Neural progenitor cell (in vitro differentiated cells): ENCODE measurements around the gene WDTC1. TPM values are rescaled to one million over a fixed set of nuclear protein-coding genes. Genes with fewer than 3 reads are reported as not detected.

Experiments used
- DNase-seq: peaks from one replicate; pipeline ENCODE4 v3.0.0-alpha.2; 2016; ENCODE audit warnings: low spot score
- H2AFZ ChIP-seq: fragments of 200-600 bp; sonication (generic); replicated peaks from 2 replicates; pipeline ENCODE4 v1.6.1; 2016; ENCODE audit warnings: antibody characterized with exemption
- H3F3A ChIP-seq: fragments of 200-600 bp; sonication (generic); 2 replicates; pipeline ENCODE4 v1.6.1; 2016; ENCODE audit warnings: antibody characterized with exemption, low read depth
- H3K27ac ChIP-seq: fragments of 200-600 bp; sonication (generic); 2 replicates; pipeline ENCODE4 v1.5.1; 2016; ENCODE audit warnings: mild to moderate bottlenecking
- H3K27me3 ChIP-seq: fragments of 200-600 bp; sonication (generic); 2 replicates; pipeline ENCODE4 v1.6.1; 2016; ENCODE audit warnings: mild to moderate bottlenecking, moderate library complexity
- H3K36me3 ChIP-seq: fragments of 200-600 bp; sonication (generic); 2 replicates; pipeline ENCODE4 v1.5.1; 2016
- H3K4me1 ChIP-seq: fragments of 200-600 bp; sonication (generic); 2 replicates; pipeline ENCODE4 v1.6.1; 2016; ENCODE audit warnings: mixed run types
- H3K4me2 ChIP-seq: fragments of 200-600 bp; sonication (generic); 2 replicates; pipeline ENCODE4 v1.6.1; 2016
- H3K4me3 ChIP-seq: fragments of 200-600 bp; sonication (generic); 2 replicates; pipeline ENCODE4 v1.5.1; 2016
- H3K79me2 ChIP-seq: fragments of 200-600 bp; sonication (generic); 2 replicates; pipeline ENCODE4 v1.6.1; 2016; ENCODE audit warnings: low read depth
- H3K9ac ChIP-seq: fragments of 200-600 bp; sonication (generic); 2 replicates; pipeline ENCODE4 v1.6.1; 2016
- H3K9me3 ChIP-seq: fragments of 200-600 bp; sonication (generic); 2 replicates; pipeline ENCODE4 v1.5.1; 2016; ENCODE audit warnings: low read depth
- H4K20me1 ChIP-seq: fragments of 200-600 bp; sonication (generic); 2 replicates; pipeline ENCODE4 v1.6.1; 2016; ENCODE audit warnings: low read depth
- H3K27ac Mint-ChIP-seq: 3 replicates; pipeline ENCODE4 v1.8.0; 2021; ENCODE audit warnings: mixed read lengths
- H3K27me3 Mint-ChIP-seq: 2 replicates; pipeline ENCODE4 v1.8.0; 2022; ENCODE audit warnings: low read depth, mild to moderate bottlenecking, inconsistent platforms, moderate library complexity, mixed read lengths; ENCODE audit not compliant: insufficient read depth
- H3K36me3 Mint-ChIP-seq: 3 replicates; pipeline ENCODE4 v1.8.0; 2021; ENCODE audit warnings: mixed read lengths
- H3K4me1 Mint-ChIP-seq: 3 replicates; pipeline ENCODE4 v1.8.0; 2021; ENCODE audit warnings: mixed read lengths
- H3K4me3 Mint-ChIP-seq: 3 replicates; pipeline ENCODE4 v1.8.0; 2021; ENCODE audit warnings: mild to moderate bottlenecking, moderate library complexity, mixed read lengths
- H3K9me3 Mint-ChIP-seq: 3 replicates; pipeline ENCODE4 v1.8.0; 2020; ENCODE audit warnings: mixed read lengths
- EZH2 ChIP-seq: fragments of 200-600 bp; sonication (generic); IDR thresholded peaks from 2 replicates; pipeline ENCODE4 v1.6.1; 2017; ENCODE audit warnings: antibody characterized with exemption, mild to moderate bottlenecking, moderate library complexity
- EZH2phosphoT487 ChIP-seq: fragments of 200-600 bp; sonication (generic); IDR thresholded peaks from 2 replicates; pipeline ENCODE4 v1.6.1; 2017; ENCODE audit warnings: antibody characterized with exemption
- total RNA-seq: library from RNA; depleted of rRNA; stranded (reverse); fragments of >200 nt; gene quantifications from 2 replicates; pipeline ENCODE4 v1.2.3, GENCODE V29; 2015; ENCODE audit warnings: low replicate concordance
- TF ChIP-seq, protein P1 (sequence below): fragments of 200-600 bp; sonication (generic); IDR thresholded peaks from 2 replicates; pipeline ENCODE4 v1.5.1; 2017; ENCODE audit warnings: antibody characterized with exemption, mild to moderate bottlenecking

Gene WDTC1
- total RNA-seq, 1 donor from 2014 or later: 17.8 TPM

DNA sequence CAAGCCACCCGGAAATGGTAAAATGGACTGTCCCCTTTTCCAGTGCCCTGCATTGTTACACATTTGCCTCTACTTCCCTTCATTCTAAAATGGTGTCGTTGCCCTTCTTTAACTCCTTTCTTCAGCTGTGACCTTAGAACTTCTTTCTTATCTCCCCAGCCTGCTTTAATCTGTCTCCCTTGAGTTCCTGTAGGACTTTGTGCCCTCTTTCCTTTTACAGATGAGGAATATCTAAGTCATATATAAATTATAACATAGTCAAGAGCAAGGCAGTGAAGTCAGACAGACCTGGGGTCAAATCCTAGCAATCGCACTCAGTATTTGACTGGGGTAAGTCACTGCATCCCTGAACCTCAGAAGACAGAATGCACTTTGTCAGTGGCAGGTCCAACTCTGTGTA is 56.1 kb downstream of the WDTC1 start:
- Histone ChIP-seq H3K27me3 (no peaks in the 10 kb centered on the region), H3K9ac (no peak overlapping the region), H2AFZ (no peak overlapping the region), H3K36me3 (no peaks in the 10 kb centered on the region), H3K9me3 (no peaks in the 10 kb centered on the region), H3K4me1 (peaks cover 11% of the 10 kb centered on the region), H4K20me1 (no peaks in the 10 kb centered on the region), H3K79me2 (no peaks in the 10 kb centered on the region), H3F3A (peaks cover 11% of the 10 kb centered on the region), H3K4me3 (no peak overlapping the region), H3K4me2 (no peak overlapping the region), H3K27ac (no peak overlapping the region)
- Mint-ChIP-seq H3K9me3 (no peaks in the 10 kb centered on the region), H3K36me3 (peaks cover 28% of the 10 kb centered on the region), H3K4me3 (no peak overlapping the region), H3K27me3 (peaks cover 4% of the 10 kb centered on the region), H3K4me1 (peaks cover 9% of the 10 kb centered on the region), H3K27ac (no peak overlapping the region)
- no peak for DNase-seq
- TF ChIP-seq EZH2phosphoT487 (no peak), EZH2 (no peak)
- TF ChIP-seq, protein P1, sequence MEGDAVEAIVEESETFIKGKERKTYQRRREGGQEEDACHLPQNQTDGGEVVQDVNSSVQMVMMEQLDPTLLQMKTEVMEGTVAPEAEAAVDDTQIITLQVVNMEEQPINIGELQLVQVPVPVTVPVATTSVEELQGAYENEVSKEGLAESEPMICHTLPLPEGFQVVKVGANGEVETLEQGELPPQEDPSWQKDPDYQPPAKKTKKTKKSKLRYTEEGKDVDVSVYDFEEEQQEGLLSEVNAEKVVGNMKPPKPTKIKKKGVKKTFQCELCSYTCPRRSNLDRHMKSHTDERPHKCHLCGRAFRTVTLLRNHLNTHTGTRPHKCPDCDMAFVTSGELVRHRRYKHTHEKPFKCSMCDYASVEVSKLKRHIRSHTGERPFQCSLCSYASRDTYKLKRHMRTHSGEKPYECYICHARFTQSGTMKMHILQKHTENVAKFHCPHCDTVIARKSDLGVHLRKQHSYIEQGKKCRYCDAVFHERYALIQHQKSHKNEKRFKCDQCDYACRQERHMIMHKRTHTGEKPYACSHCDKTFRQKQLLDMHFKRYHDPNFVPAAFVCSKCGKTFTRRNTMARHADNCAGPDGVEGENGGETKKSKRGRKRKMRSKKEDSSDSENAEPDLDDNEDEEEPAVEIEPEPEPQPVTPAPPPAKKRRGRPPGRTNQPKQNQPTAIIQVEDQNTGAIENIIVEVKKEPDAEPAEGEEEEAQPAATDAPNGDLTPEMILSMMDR: no peak

DNA sequence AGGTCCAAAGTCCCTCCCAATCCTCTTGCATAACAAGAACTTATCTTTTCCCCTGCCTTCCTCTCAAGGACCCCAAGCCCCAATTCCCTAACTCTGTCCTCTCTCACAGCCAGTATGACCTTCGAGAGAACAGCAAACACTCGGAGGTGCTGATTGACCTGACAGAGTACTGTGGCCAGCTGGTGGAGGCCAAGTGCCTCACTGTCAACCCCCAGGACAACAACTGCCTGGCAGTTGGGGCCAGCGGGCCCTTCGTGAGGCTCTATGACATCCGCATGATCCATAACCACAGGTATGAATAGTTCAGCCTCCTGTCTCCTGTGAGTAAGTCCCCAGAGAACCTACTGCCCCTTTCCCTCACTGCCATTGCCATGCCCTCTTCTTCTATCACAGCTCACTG is 57.7 kb downstream of the WDTC1 start:
- TF ChIP-seq, protein P1: no peak
- no peak for TF ChIP-seq EZH2phosphoT487
- TF ChIP-seq EZH2: no peak
- Mint-ChIP-seq H3K4me3 (no peak overlapping the region), H3K27ac (peak overlapping the region; percentile 18), H3K4me1 (peaks cover 13% of the 10 kb centered on the region), H3K9me3 (no peaks in the 10 kb centered on the region), H3K27me3 (peaks cover 4% of the 10 kb centered on the region), H3K36me3 (peaks cover 34% of the 10 kb centered on the region)
- no peak for DNase-seq
- H3K4me2 ChIP-seq: no peak overlapping the region
- no peak overlapping the region for H3K4me3 ChIP-seq
- no peaks in the 10 kb centered on the region for H3K27me3 ChIP-seq
- H3F3A ChIP-seq: peaks cover 15% of the 10 kb centered on the region
- no peaks in the 10 kb centered on the region for H3K9me3 ChIP-seq
- peaks cover 10% of the 10 kb centered on the region for H3K4me1 ChIP-seq
- no peaks in the 10 kb centered on the region for H4K20me1 ChIP-seq
- H2AFZ ChIP-seq: no peak overlapping the region
- no peaks in the 10 kb centered on the region for H3K79me2 ChIP-seq
- no peak overlapping the region for H3K9ac ChIP-seq
- H3K27ac ChIP-seq: no peak overlapping the region
- no peaks in the 10 kb centered on the region for H3K36me3 ChIP-seq

DNA sequence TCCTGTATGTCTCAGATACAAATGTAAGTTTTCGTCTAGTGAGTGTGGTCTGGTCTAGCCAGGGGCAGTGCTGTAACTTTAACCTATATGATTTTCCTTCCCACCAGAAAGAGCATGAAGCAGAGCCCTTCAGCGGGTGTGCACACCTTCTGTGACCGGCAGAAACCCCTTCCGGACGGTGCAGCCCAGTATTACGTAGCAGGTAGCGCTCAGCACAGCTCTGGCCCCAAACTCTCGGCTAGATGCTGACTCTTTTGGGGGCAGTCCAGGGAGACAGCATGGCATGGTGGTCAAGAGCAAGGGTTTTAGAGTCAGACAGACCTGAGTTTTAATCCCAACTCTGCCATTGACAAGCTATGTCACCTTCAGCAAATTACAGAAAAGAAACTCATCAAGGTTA is 59.5 kb downstream of the WDTC1 start:
- no peak overlapping the region for H3K4me3 ChIP-seq
- H3K4me2 ChIP-seq: no peak overlapping the region
- no peak overlapping the region for H3K9ac ChIP-seq
- H3K36me3 ChIP-seq: no peaks in the 10 kb centered on the region
- Mint-ChIP-seq H3K9me3 (no peaks in the 10 kb centered on the region), H3K27ac (no peak overlapping the region), H3K4me3 (no peak overlapping the region), H3K4me1 (peaks cover 5% of the 10 kb centered on the region), H3K27me3 (no peaks in the 10 kb centered on the region), H3K36me3 (peaks cover 31% of the 10 kb centered on the region)
- no peaks in the 10 kb centered on the region for H3K9me3 ChIP-seq
- TF ChIP-seq, protein P1: no peak
- no peak for TF ChIP-seq EZH2
- TF ChIP-seq EZH2phosphoT487: no peak
- H3K79me2 ChIP-seq: no peaks in the 10 kb centered on the region
- no peak overlapping the region for H2AFZ ChIP-seq
- H4K20me1 ChIP-seq: no peaks in the 10 kb centered on the region
- H3K27ac ChIP-seq: no peak overlapping the region
- H3K4me1 ChIP-seq: peaks cover 4% of the 10 kb centered on the region
- DNase-seq: no peak
- no peaks in the 10 kb centered on the region for H3K27me3 ChIP-seq
- peaks cover 5% of the 10 kb centered on the region for H3F3A ChIP-seq
